HepG2 (cell line): Measurements from ENCODE around the gene LDAH. TPM values are rescaled to one million over a fixed set of nuclear protein-coding genes. Genes with fewer than 3 reads are reported as not detected.

Experiments
- CEBPB ChIP-seq: IDR thresholded peaks from 2 replicates; pipeline ENCODE4 v1.6.1; 2011; ENCODE audit warnings: low read depth, low read length, improper control_type of control experiment, borderline replicate concordance
- HDAC6 ChIP-seq: fragments of 200-600 bp; sonication (generic); IDR thresholded peaks from 2 replicates; pipeline ENCODE4 v1.7.0; 2017; ENCODE audit warnings: mild to moderate bottlenecking, antibody characterized with exemption, low read length, low read depth
- IRF2 ChIP-seq: IDR thresholded peaks from 2 replicates; pipeline ENCODE4 v1.6.1; 2018; ENCODE audit warnings: missing genetic modification reagents, missing compliant biosample characterization
- MTA3 ChIP-seq: sonication (generic); formaldehyde crosslinking; IDR thresholded peaks from 2 replicates; pipeline ENCODE4 v1.4.0; 2020; ENCODE audit warnings: missing genetic modification reagents
- RBFOX2 ChIP-seq: fragments of 200-400 bp; formaldehyde crosslinking; IDR thresholded peaks from 2 replicates; pipeline ENCODE4 v1.6.1; 2017; ENCODE audit warnings: low read depth, mild to moderate bottlenecking, low read length
- SAP130 ChIP-seq: IDR thresholded peaks from 2 replicates; pipeline ENCODE4 v1.6.1; 2016; ENCODE audit warnings: low read depth
- TP53 ChIP-seq: sonication (generic); formaldehyde crosslinking; conservative IDR thresholded peaks from 2 replicates; pipeline ENCODE4 v1.4.0; 2020; ENCODE audit warnings: missing genetic modification reagents
- ZBTB8A ChIP-seq: sonication (generic); formaldehyde crosslinking; IDR thresholded peaks from 2 replicates; pipeline ENCODE4 v1.4.0; 2020; ENCODE audit warnings: mild to moderate bottlenecking, low read depth, missing genetic modification reagents, borderline replicate concordance
- ZFAT ChIP-seq: sonication (generic); formaldehyde crosslinking; conservative IDR thresholded peaks from 2 replicates; pipeline ENCODE4 v1.8.1; 2023; ENCODE audit warnings: missing genetic modification reagents, inconsistent platforms
- ZMYM3 ChIP-seq: sonication (generic); formaldehyde crosslinking; IDR thresholded peaks from 2 replicates; pipeline ENCODE4 v1.5.1; 2020; ENCODE audit warnings: mild to moderate bottlenecking, missing genetic modification reagents
- ZNF224 ChIP-seq: sonication (generic); formaldehyde crosslinking; IDR thresholded peaks from 2 replicates; pipeline ENCODE4 v1.5.0; 2020; ENCODE audit warnings: mild to moderate bottlenecking, missing genetic modification reagents
- ZNF484 ChIP-seq: sonication (generic); formaldehyde crosslinking; IDR thresholded peaks from 2 replicates; pipeline ENCODE4 v1.5.1; 2020; ENCODE audit warnings: mild to moderate bottlenecking, low read depth, missing genetic modification reagents, borderline replicate concordance
- ZNF562 ChIP-seq: sonication (generic); formaldehyde crosslinking; IDR thresholded peaks from 2 replicates; pipeline ENCODE4 v1.8.0; 2022; ENCODE audit warnings: missing genetic modification reagents, borderline replicate concordance
- ZNF614 ChIP-seq: IDR thresholded peaks from 2 replicates; pipeline ENCODE4 v1.6.1; 2018; ENCODE audit warnings: missing biosample characterization, missing genetic modification reagents, inconsistent platforms, borderline replicate concordance
- ZNF652 ChIP-seq: IDR thresholded peaks from 2 replicates; pipeline ENCODE4 v1.6.1; 2016; ENCODE audit warnings: low read depth, borderline replicate concordance
- ZNF773 ChIP-seq: sonication (generic); formaldehyde crosslinking; IDR thresholded peaks from 2 replicates; pipeline ENCODE4 v1.4.0; 2020; ENCODE audit warnings: missing genetic modification reagents, borderline replicate concordance
- ZNF781 ChIP-seq: sonication (generic); formaldehyde crosslinking; IDR thresholded peaks from 2 replicates; pipeline ENCODE4 v1.5.1; 2020; ENCODE audit warnings: borderline replicate concordance, mild to moderate bottlenecking, missing genetic modification reagents; ENCODE audit errors: not compliant biosample characterization
- ZNF879 ChIP-seq: sonication (generic); formaldehyde crosslinking; IDR thresholded peaks from 2 replicates; pipeline ENCODE4 v1.8.1; 2023; ENCODE audit warnings: missing genetic modification reagents
- polyA plus RNA-seq, 8 experiments: library from polyadenylated mRNA; depleted of rRNA in 3 of 8; stranded (reverse) in 7 of 8; unstranded in 1 of 8; fragments of >200 nt; fragmentation: Illumina TruSeq in 4 of 8; extraction: Trizol in 4 of 8; gene quantifications; 2 replicates each; pipeline versions ENCODE4 v1.2.1 to v1.2.3, GENCODE V29; 2011 to 2016; ENCODE audit warnings: low read depth in 4 of 8, missing spikeins in 1 of 8, mixed read lengths in 1 of 8; ENCODE audit not compliant: insufficient read depth in 1 of 8
- total RNA-seq, 5 experiments: library from RNA; depleted of rRNA; stranded (reverse); fragments of >200 nt; fragmentation: Illumina TruSeq; extraction: Trizol; gene quantifications; 2 replicates each; pipeline ENCODE4 v1.2.3, GENCODE V29; 2016; ENCODE audit warnings: low read depth in 1 of 5
- TF ChIP-seq, protein P1 (sequence below): IDR thresholded peaks from 2 replicates; pipeline ENCODE4 v1.6.1; 2012; ENCODE audit warnings: low read depth, low read length, improper control_type of control experiment
- TF ChIP-seq, protein P2 (sequence below): sonication (generic); formaldehyde crosslinking; IDR thresholded peaks from 2 replicates; pipeline ENCODE4 v1.4.0; 2020; ENCODE audit warnings: low read depth, mild to moderate bottlenecking, missing genetic modification reagents
- TF ChIP-seq, protein P3 (sequence below): sonication (generic); formaldehyde crosslinking; conservative IDR thresholded peaks from 2 replicates; pipeline ENCODE4 v1.8.1; 2023; ENCODE audit warnings: missing genetic modification reagents
- TF ChIP-seq, protein P4 (sequence below): IDR thresholded peaks from 2 replicates; pipeline ENCODE4 v1.6.1; 2016; ENCODE audit warnings: control low read depth
- TF ChIP-seq, protein P5 (sequence below): sonication (generic); formaldehyde crosslinking; IDR thresholded peaks from 2 replicates; pipeline ENCODE4 v1.5.0; 2020; ENCODE audit warnings: mild to moderate bottlenecking, low read depth, missing genetic modification reagents, borderline replicate concordance

LDAH gene
- total and polyA plus RNA-seq, 2 of the 13 experiments (the other 11 are each of a cell fraction or from before 2014, with no cell fraction given) = 28.8 to 46.2 TPM

DNA sequence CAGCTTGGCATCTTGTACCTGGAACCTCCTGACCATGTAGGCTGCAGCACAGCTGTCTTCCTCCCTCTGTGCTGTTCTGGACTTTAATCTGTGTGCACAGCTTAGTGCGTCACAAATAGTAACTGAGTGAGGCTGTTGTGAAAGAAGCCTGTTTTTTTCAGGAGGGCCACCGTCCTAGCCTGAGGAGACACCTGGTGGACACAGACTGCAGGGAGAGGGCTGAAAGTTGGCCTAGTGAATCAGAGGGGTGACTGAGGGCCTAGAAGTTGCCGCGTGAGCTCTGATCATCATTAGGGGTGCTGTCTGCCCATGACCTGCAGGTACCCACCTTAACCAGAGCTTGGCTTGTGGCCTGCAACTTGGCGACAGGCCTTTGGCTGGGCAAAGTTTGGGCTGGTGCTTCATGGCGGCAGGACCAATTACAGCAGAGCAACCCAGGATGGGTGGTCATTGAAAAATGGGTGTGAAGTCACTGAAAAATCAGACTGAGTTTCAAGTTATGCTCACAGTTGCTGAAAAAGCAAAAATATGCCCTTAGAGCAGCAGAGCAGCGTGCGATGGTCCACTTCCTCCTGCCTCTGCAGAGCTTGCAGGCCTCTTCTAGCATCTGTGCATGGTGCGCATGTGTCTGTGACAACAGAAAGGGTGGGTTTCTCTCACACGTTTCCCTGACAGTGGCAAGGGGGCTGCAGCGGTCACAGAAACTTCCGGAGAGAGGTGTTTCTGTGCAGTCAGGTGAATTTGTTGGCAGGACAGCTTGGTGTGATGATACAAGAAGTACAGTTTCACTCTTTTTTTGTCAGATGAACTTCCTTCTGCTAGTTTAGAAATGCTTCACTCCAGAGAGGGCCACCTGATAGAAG, 146.3 kb downstream of the LDAH start (continued):
- TF ChIP-seq MTA3 (CRISPR knock-in tag) (no peak), HDAC6 (no peak), IRF2 (CRISPR knock-in tag) (peak; percentile 96), ZNF773 (CRISPR knock-in tag) (no peak), ZNF781 (CRISPR knock-in tag) (no peak), ZFAT (CRISPR knock-in tag) (no peak), CEBPB (peak; percentile 98), ZNF614 (peak; percentile 99), ZBTB8A (CRISPR knock-in tag) (no peak), ZNF484 (0 out of 2 replicates have a peak, but pooled peaks have one; percentile 26), ZNF879 (CRISPR knock-in tag) (no peak), ZMYM3 (peak; percentile 75; the same call in 1 of the 2 replicates), SAP130 (CRISPR knock-in tag) (peak; percentile 98), RBFOX2 (no peak), ZNF652 (peak; percentile 61; the same call in 1 of the 2 replicates), ZNF562 (CRISPR knock-in tag) (no peak), TP53 (no peak), ZNF224 (CRISPR knock-in tag) (no peak)
- TF ChIP-seq, protein P1, sequence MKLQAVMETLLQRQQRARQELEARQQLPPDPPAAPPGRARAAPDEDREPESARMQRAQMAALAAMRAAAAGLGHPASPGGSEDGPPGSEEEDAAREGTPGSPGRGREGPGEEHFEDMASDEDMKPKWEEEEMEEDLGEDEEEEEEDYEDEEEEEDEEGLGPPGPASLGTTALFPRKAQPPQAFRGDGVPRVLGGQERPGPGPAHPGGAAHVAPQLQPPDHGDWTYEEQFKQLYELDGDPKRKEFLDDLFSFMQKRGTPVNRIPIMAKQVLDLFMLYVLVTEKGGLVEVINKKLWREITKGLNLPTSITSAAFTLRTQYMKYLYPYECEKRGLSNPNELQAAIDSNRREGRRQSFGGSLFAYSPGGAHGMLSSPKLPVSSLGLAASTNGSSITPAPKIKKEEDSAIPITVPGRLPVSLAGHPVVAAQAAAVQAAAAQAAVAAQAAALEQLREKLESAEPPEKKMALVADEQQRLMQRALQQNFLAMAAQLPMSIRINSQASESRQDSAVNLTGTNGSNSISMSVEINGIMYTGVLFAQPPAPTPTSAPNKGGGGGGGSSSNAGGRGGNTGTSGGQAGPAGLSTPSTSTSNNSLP = peak; percentile 44; the same call in 1 of the 2 replicates
- TF ChIP-seq, protein P2, sequence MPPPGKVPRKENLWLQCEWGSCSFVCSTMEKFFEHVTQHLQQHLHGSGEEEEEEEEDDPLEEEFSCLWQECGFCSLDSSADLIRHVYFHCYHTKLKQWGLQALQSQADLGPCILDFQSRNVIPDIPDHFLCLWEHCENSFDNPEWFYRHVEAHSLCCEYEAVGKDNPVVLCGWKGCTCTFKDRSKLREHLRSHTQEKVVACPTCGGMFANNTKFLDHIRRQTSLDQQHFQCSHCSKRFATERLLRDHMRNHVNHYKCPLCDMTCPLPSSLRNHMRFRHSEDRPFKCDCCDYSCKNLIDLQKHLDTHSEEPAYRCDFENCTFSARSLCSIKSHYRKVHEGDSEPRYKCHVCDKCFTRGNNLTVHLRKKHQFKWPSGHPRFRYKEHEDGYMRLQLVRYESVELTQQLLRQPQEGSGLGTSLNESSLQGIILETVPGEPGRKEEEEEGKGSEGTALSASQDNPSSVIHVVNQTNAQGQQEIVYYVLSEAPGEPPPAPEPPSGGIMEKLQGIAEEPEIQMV (CRISPR knock-in tag) = no peak
- TF ChIP-seq, protein P3, sequence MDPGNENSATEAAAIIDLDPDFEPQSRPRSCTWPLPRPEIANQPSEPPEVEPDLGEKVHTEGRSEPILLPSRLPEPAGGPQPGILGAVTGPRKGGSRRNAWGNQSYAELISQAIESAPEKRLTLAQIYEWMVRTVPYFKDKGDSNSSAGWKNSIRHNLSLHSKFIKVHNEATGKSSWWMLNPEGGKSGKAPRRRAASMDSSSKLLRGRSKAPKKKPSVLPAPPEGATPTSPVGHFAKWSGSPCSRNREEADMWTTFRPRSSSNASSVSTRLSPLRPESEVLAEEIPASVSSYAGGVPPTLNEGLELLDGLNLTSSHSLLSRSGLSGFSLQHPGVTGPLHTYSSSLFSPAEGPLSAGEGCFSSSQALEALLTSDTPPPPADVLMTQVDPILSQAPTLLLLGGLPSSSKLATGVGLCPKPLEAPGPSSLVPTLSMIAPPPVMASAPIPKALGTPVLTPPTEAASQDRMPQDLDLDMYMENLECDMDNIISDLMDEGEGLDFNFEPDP = no peak
- TF ChIP-seq, protein P4, sequence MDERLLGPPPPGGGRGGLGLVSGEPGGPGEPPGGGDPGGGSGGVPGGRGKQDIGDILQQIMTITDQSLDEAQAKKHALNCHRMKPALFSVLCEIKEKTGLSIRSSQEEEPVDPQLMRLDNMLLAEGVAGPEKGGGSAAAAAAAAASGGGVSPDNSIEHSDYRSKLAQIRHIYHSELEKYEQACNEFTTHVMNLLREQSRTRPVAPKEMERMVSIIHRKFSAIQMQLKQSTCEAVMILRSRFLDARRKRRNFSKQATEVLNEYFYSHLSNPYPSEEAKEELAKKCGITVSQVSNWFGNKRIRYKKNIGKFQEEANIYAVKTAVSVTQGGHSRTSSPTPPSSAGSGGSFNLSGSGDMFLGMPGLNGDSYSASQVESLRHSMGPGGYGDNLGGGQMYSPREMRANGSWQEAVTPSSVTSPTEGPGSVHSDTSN = peak; percentile 55; the same call in 1 of the 2 replicates
- TF ChIP-seq, protein P5, sequence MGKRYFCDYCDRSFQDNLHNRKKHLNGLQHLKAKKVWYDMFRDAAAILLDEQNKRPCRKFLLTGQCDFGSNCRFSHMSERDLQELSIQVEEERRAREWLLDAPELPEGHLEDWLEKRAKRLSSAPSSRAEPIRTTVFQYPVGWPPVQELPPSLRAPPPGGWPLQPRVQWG (CRISPR knock-in tag) = no peak
